ENCODE data around the gene ADAMTSL2.
A peak's percentile ranks its signal among the peaks of the same experiment; 100 is the strongest.

The ADAMTSL2 gene

GRCh38 chr9:133536536-133536935, 2.0 kb downstream of the ADAMTSL2 start:
- DNase-seq, result no peak

GRCh38 chr9:133537257-133537656, 2.8 kb downstream of the ADAMTSL2 start:
- DNase-seq, result no peak

GRCh38 chr9:133538176-133538575, 3.7 kb downstream of the ADAMTSL2 start:
- DNase-seq, result no peak

GRCh38 chr9:133538851-133539833, 4.6 kb downstream of the ADAMTSL2 start:
- no peak for DNase-seq

GRCh38 chr9:133539991-133540697, 5.6 kb downstream of the ADAMTSL2 start:
- no peak for DNase-seq

- no peak for DNase-seq
Observed at GRCh38 chr9:133540698-133541025, 6.2 kb downstream of the ADAMTSL2 start.

- no peak for DNase-seq
Observed at GRCh38 chr9:133542002-133542401, 7.5 kb downstream of the ADAMTSL2 start.

- DNase-seq, result no peak
Observed at GRCh38 chr9:133543772-133544467, 9.4 kb downstream of the ADAMTSL2 start.

GRCh38 chr9:133545494-133546286, 11.2 kb downstream of the ADAMTSL2 start:
- no peak for DNase-seq

GRCh38 chr9:133546287-133546680, 11.8 kb downstream of the ADAMTSL2 start:
- DNase-seq, result no peak

- DNase-seq, result no peak
Observed at GRCh38 chr9:133547116-133547515, 12.6 kb downstream of the ADAMTSL2 start.

GRCh38 chr9:133551446-133551845, 16.9 kb downstream of the ADAMTSL2 start:
- DNase-seq, result no peak

GRCh38 chr9:133552236-133552635, 17.7 kb downstream of the ADAMTSL2 start:
- DNase-seq, result no peak

GRCh38 chr9:133553123-133553522, 18.6 kb downstream of the ADAMTSL2 start:
- DNase-seq, result no peak

- DNase-seq, result no peak
Observed at GRCh38 chr9:133553973-133554713, 19.6 kb downstream of the ADAMTSL2 start.

- no peak for DNase-seq
Observed at GRCh38 chr9:133554729-133555128, 20.2 kb downstream of the ADAMTSL2 start.

GRCh38 chr9:133556354-133556753, 21.9 kb downstream of the ADAMTSL2 start:
- DNase-seq, result no peak

GRCh38 chr9:133557581-133557980, 23.1 kb downstream of the ADAMTSL2 start:
- DNase-seq, result no peak

GRCh38 chr9:133558191-133559126, 24.0 kb downstream of the ADAMTSL2 start:
- DNase-seq, result peak; percentile 71

GRCh38 chr9:133560311-133560710, 25.8 kb downstream of the ADAMTSL2 start:
- DNase-seq, result no peak

- DNase-seq, result no peak
Observed at GRCh38 chr9:133560944-133561343, 26.4 kb downstream of the ADAMTSL2 start.
